ENCODE data around the gene CEP192. TPM values are rescaled to one million over a fixed set of nuclear protein-coding genes. Genes with fewer than 3 reads are reported as not detected.

Gene CEP192
- total RNA-seq, 1 donor from 2014 or later, result 14.7 TPM

DNA sequence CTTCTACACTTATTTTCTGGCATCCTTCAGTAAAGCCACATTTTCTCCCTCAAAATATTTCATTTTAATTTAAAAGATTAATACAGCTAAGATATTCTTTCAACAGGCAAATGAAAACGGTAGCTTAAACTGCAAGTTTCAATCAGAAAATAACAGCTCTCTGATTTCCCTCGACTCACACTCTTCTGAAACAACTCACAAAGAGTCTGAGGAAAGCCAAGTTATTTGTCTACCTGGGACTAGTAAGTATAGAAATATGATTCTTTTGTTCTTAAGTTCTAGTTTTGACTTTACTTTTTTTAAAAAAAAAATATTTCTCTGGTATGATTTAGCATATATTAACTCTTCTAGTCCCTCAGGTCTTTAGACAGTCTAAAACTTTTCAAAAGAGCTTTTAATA lies 27.2 kb downstream of the CEP192 start:
- H3K9me3 Mint-ChIP-seq (ENCODE audit: low read depth), result peaks cover 7% of the 10 kb centered on the region
- no peak for DNase-seq (ENCODE audit: low spot score)
- no peaks in the 10 kb centered on the region for H3K4me1 Mint-ChIP-seq (ENCODE audit: low read depth)
- H3K27ac Mint-ChIP-seq (ENCODE audit: unreplicated experiment), result no peak overlapping the region
- TF ChIP-seq, protein P1, sequence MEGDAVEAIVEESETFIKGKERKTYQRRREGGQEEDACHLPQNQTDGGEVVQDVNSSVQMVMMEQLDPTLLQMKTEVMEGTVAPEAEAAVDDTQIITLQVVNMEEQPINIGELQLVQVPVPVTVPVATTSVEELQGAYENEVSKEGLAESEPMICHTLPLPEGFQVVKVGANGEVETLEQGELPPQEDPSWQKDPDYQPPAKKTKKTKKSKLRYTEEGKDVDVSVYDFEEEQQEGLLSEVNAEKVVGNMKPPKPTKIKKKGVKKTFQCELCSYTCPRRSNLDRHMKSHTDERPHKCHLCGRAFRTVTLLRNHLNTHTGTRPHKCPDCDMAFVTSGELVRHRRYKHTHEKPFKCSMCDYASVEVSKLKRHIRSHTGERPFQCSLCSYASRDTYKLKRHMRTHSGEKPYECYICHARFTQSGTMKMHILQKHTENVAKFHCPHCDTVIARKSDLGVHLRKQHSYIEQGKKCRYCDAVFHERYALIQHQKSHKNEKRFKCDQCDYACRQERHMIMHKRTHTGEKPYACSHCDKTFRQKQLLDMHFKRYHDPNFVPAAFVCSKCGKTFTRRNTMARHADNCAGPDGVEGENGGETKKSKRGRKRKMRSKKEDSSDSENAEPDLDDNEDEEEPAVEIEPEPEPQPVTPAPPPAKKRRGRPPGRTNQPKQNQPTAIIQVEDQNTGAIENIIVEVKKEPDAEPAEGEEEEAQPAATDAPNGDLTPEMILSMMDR (IDR thresholded peaks at IDR 0.05), result no peak
- no peak overlapping the region for H3K4me3 Mint-ChIP-seq (ENCODE audit: unreplicated experiment)
- peaks cover 41% of the 10 kb centered on the region for H3K36me3 Mint-ChIP-seq (ENCODE audit: low read depth)
- H3K27me3 Mint-ChIP-seq (ENCODE audit: low read depth), result no peaks in the 10 kb centered on the region

DNA sequence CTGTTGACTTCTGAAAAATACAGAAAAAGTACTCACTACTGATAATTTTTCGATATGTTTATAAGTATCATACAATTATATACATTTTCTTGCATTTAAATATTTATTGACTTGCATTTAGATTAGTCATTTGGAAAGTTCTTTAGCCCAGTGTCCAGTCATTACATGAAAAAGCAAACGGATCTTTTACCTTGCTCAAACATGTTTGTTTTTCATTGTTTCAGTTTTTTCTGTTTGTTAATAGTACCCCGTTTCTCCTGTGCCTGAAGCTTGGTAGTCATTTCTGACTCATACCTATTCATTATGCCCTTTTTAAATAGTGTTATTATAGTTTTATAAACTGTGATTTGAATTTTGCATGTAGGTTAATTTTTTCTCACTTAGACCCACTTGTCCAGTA lies 28.1 kb downstream of the CEP192 start:
- Mint-ChIP-seq H3K27me3 (ENCODE audit: low read depth) (no peaks in the 10 kb centered on the region), H3K9me3 (ENCODE audit: low read depth) (peaks cover 7% of the 10 kb centered on the region), H3K4me1 (ENCODE audit: low read depth) (no peaks in the 10 kb centered on the region), H3K36me3 (ENCODE audit: low read depth) (peaks cover 42% of the 10 kb centered on the region), H3K4me3 (ENCODE audit: unreplicated experiment) (no peak overlapping the region), H3K27ac (ENCODE audit: unreplicated experiment) (no peak overlapping the region)
- DNase-seq (ENCODE audit: low spot score), result no peak
- TF ChIP-seq, protein P1 (IDR thresholded peaks at IDR 0.05), result no peak

DNA sequence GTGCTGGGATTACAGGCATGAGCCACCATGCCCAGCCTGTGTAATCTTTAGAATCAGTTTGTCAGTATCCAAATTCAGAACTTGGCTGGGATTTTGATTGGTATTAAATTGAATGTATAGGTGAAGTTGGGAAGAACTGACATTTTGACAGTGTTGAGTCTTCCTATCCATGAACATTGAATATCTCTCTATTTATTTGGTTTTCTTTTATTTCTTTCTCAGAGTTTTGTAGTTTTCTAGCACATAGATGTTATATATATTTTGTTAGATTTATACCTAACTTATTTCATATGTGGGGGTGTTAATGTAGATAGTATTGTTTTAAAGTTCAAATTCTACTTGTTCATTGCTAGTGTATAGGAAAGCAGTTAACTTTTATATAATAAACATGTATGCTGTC lies 31.5 kb downstream of the CEP192 start:
- no peaks in the 10 kb centered on the region for H3K27me3 Mint-ChIP-seq (ENCODE audit: low read depth)
- H3K27ac Mint-ChIP-seq (ENCODE audit: unreplicated experiment), result no peak overlapping the region
- TF ChIP-seq, protein P1 (IDR thresholded peaks at IDR 0.05), result no peak
- peaks cover 23% of the 10 kb centered on the region for H3K36me3 Mint-ChIP-seq (ENCODE audit: low read depth)
- H3K9me3 Mint-ChIP-seq (ENCODE audit: low read depth), result peaks cover 7% of the 10 kb centered on the region
- H3K4me1 Mint-ChIP-seq (ENCODE audit: low read depth), result peaks cover 20% of the 10 kb centered on the region
- no peak for DNase-seq (ENCODE audit: low spot score)
- H3K4me3 Mint-ChIP-seq (ENCODE audit: unreplicated experiment), result no peak overlapping the region

DNA sequence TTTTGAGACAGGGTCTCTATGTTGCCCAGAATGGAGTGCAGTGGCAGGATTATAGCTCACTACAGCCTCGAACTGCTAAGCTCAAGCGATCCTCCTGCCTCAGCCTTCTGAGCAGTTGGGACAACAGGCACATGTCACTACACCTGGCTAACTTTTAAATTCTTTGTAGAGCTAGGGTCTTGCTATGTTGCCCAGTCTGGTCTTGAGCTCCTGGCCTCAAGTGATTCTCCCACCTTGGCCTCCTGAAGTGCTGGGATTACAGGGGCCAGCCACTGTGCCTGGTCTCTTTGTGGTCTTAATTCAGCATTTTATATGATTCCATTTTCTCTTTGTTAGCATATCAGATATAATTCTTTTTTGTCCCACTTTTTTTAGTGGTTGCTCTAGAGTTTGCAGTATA lies 34.1 kb downstream of the CEP192 start:
- Mint-ChIP-seq H3K9me3 (ENCODE audit: low read depth) (peaks cover 7% of the 10 kb centered on the region), H3K27ac (ENCODE audit: unreplicated experiment) (no peak overlapping the region), H3K36me3 (ENCODE audit: low read depth) (peaks cover 25% of the 10 kb centered on the region), H3K4me1 (ENCODE audit: low read depth) (peaks cover 27% of the 10 kb centered on the region), H3K27me3 (ENCODE audit: low read depth) (no peaks in the 10 kb centered on the region), H3K4me3 (ENCODE audit: unreplicated experiment) (no peak overlapping the region)
- no peak for DNase-seq (ENCODE audit: low spot score)
- TF ChIP-seq, protein P1 (IDR thresholded peaks at IDR 0.05), result no peak

DNA sequence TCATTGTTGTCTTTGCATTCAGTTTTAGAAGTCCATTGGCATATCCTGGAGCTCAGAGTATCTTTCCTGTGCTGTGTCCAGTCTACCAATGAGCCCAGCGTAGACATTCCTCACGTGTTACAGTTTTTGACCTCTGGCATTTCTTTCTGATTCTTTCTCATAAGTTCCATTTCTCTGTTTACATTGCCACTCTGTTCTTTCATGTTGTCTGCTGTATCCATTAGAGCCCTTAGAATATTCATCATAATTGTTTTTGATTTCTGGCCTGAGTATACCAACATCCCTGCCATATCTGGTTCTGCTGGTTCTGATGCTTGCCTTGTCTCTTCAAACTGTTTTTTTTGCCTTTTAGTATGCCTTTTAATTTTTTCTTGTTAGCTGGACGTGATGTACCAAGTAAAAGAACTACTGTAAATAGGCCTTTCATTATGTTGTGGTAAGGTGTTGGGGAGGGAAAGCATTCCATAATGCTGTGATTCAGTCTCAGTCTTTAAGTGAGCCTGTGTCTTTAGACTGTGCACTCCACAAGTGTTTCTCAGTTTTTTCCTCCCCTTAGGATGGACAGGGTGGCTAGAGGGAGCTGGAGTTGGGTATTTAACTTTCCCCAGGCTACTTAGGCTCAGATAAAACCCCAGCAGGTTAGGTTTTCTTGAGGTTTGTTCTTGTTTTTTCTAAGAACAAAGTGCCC lies 35.6 kb downstream of the CEP192 start:
- Mint-ChIP-seq H3K27me3 (ENCODE audit: low read depth) (no peaks in the 10 kb centered on the region), H3K4me3 (ENCODE audit: unreplicated experiment) (no peak overlapping the region), H3K4me1 (ENCODE audit: low read depth) (peaks cover 27% of the 10 kb centered on the region), H3K36me3 (ENCODE audit: low read depth) (peaks cover 24% of the 10 kb centered on the region), H3K9me3 (ENCODE audit: low read depth) (peaks cover 7% of the 10 kb centered on the region), H3K27ac (ENCODE audit: unreplicated experiment) (peak overlapping the region; percentile 85)
- TF ChIP-seq, protein P1 (IDR thresholded peaks at IDR 0.05), result no peak
- no peak for DNase-seq (ENCODE audit: low spot score)

All from chondrocyte (in vitro differentiated cells).